ENCODE results near the gene PPARG. TPM values are rescaled to one million over a fixed set of nuclear protein-coding genes. Genes with fewer than 3 reads are reported as not detected.
"Not testable (repeated sequence)": the region's sequence is repeated elsewhere in the genome, so short reads cannot be mapped to it uniquely, and the experiment has no call there.

The PPARG gene
- total RNA-seq, 2 experiments from 2014 or later: 0.52 to 0.55 TPM

GRCh38 chr3:12267376-12268030, 21.4 kb upstream of the PPARG start:
- peaks cover 9% of the 10 kb centered on the region for H3K27me3 Mint-ChIP-seq
- H3K4me1 Mint-ChIP-seq: no peaks in the 10 kb centered on the region
- DNase-seq: no peak
- no peak overlapping the region for H3K27ac Mint-ChIP-seq
- CTCF ChIA-PET: no interaction called here
- no peaks in the 10 kb centered on the region for H3K9me3 Mint-ChIP-seq
- no peaks in the 10 kb centered on the region for H3K36me3 Mint-ChIP-seq (ENCODE audit: low read depth)
- no peak overlapping the region for H3K4me3 Mint-ChIP-seq
- POLR2A ChIA-PET: no interaction called here

GRCh38 chr3:12268049-12268735, 20.7 kb upstream of the PPARG start:
- Mint-ChIP-seq H3K9me3 (no peaks in the 10 kb centered on the region), H3K4me1 (no peaks in the 10 kb centered on the region), H3K36me3 (ENCODE audit: low read depth) (no peaks in the 10 kb centered on the region), H3K27me3 (peaks cover 9% of the 10 kb centered on the region), H3K27ac (no peak overlapping the region), H3K4me3 (no peak overlapping the region)
- no peak for DNase-seq
- ChIA-PET CTCF (no interaction called here), POLR2A (no interaction called here)

- no peak for DNase-seq
- Mint-ChIP-seq H3K4me3 (no peak overlapping the region), H3K27ac (no peak overlapping the region), H3K4me1 (no peaks in the 10 kb centered on the region), H3K36me3 (ENCODE audit: low read depth) (no peaks in the 10 kb centered on the region), H3K27me3 (peaks cover 4% of the 10 kb centered on the region), H3K9me3 (no peaks in the 10 kb centered on the region)
- POLR2A ChIA-PET: no interaction called here
- CTCF ChIA-PET: interaction anchor here (0.6 kb wide), 1 partner anchor 11 kb away, joined by 5 read pairs; no protein-coding TSS in a partner anchor
These were observed 17.9 kb upstream of the PPARG start for GRCh38 chr3:12270976-12271375.

- H3K36me3 Mint-ChIP-seq (ENCODE audit: low read depth): no peaks in the 10 kb centered on the region
- H3K9me3 Mint-ChIP-seq: no peaks in the 10 kb centered on the region
- POLR2A ChIA-PET: no interaction called here
- no peak for DNase-seq
- peaks cover 7% of the 10 kb centered on the region for H3K27me3 Mint-ChIP-seq
- no peak overlapping the region for H3K27ac Mint-ChIP-seq
- no peak overlapping the region for H3K4me3 Mint-ChIP-seq
- H3K4me1 Mint-ChIP-seq: no peaks in the 10 kb centered on the region
- CTCF ChIA-PET: no interaction called here
These were observed 15.7 kb upstream of the PPARG start for GRCh38 chr3:12273045-12273695.

GRCh38 chr3:12275974-12276650, 12.8 kb upstream of the PPARG start:
- no peaks in the 10 kb centered on the region for H3K9me3 Mint-ChIP-seq
- no peaks in the 10 kb centered on the region for H3K4me1 Mint-ChIP-seq
- ChIA-PET POLR2A (interaction anchor here (0.7 kb wide), 1 partner anchor 285 kb away, joined by 3 read pairs; no protein-coding TSS in a partner anchor), CTCF (interaction anchor here (0.6 kb wide), 1 partner anchor 294 kb away, joined by 3 read pairs; no protein-coding TSS in a partner anchor)
- peaks cover 7% of the 10 kb centered on the region for H3K27me3 Mint-ChIP-seq
- H3K4me3 Mint-ChIP-seq: no peak overlapping the region
- H3K36me3 Mint-ChIP-seq (ENCODE audit: low read depth): no peaks in the 10 kb centered on the region
- no peak overlapping the region for H3K27ac Mint-ChIP-seq
- no peak for DNase-seq

GRCh38 chr3:12276827-12277226, 12.0 kb upstream of the PPARG start:
- H3K36me3 Mint-ChIP-seq (ENCODE audit: low read depth); CTCF ChIA-PET; POLR2A ChIA-PET; H3K9me3 Mint-ChIP-seq; H3K4me1 Mint-ChIP-seq; H3K27ac Mint-ChIP-seq; DNase-seq; H3K4me3 Mint-ChIP-seq: not testable (repeated sequence)
- H3K27me3 Mint-ChIP-seq: peaks cover 10% of the 10 kb centered on the region

- Mint-ChIP-seq H3K27ac (no peak overlapping the region), H3K36me3 (ENCODE audit: low read depth) (no peaks in the 10 kb centered on the region), H3K27me3 (peaks cover 13% of the 10 kb centered on the region), H3K9me3 (no peaks in the 10 kb centered on the region), H3K4me1 (no peaks in the 10 kb centered on the region), H3K4me3 (no peak overlapping the region)
- ChIA-PET CTCF (no interaction called here), POLR2A (no interaction called here)
- no peak for DNase-seq
These were observed 10.3 kb upstream of the PPARG start for GRCh38 chr3:12278566-12278965.

- no peaks in the 10 kb centered on the region for H3K9me3 Mint-ChIP-seq
- H3K4me3 Mint-ChIP-seq: no peak overlapping the region
- H3K4me1 Mint-ChIP-seq: no peaks in the 10 kb centered on the region
- H3K27ac Mint-ChIP-seq: no peak overlapping the region
- ChIA-PET CTCF (no interaction called here), POLR2A (no interaction called here)
- H3K36me3 Mint-ChIP-seq (ENCODE audit: low read depth): no peaks in the 10 kb centered on the region
- peaks cover 19% of the 10 kb centered on the region for H3K27me3 Mint-ChIP-seq
- no peak for DNase-seq
These were observed 9.1 kb upstream of the PPARG start for GRCh38 chr3:12279591-12280326.

- DNase-seq: no peak
- POLR2A ChIA-PET: no interaction called here
- no peaks in the 10 kb centered on the region for H3K36me3 Mint-ChIP-seq (ENCODE audit: low read depth)
- peaks cover 25% of the 10 kb centered on the region for H3K27me3 Mint-ChIP-seq
- no peaks in the 10 kb centered on the region for H3K4me1 Mint-ChIP-seq
- CTCF ChIA-PET: no interaction called here
- no peak overlapping the region for H3K27ac Mint-ChIP-seq
- H3K9me3 Mint-ChIP-seq: no peaks in the 10 kb centered on the region
- no peak overlapping the region for H3K4me3 Mint-ChIP-seq
These were observed 8.5 kb upstream of the PPARG start for GRCh38 chr3:12280357-12280806.

GRCh38 chr3:12284591-12284990, 4.3 kb upstream of the PPARG start:
- ChIA-PET CTCF (interaction anchor here (1.1 to 1.7 kb wide), 2 partner anchors 14 to 195 kb away, joined by 4 read pairs; no protein-coding TSS in a partner anchor), POLR2A (no interaction called here)
- H3K27me3 Mint-ChIP-seq: peaks cover 50% of the 10 kb centered on the region
- no peak overlapping the region for H3K4me3 Mint-ChIP-seq
- no peaks in the 10 kb centered on the region for H3K36me3 Mint-ChIP-seq (ENCODE audit: low read depth)
- DNase-seq: no peak
- no peak overlapping the region for H3K27ac Mint-ChIP-seq
- H3K9me3 Mint-ChIP-seq: no peaks in the 10 kb centered on the region
- peaks cover 2% of the 10 kb centered on the region for H3K4me1 Mint-ChIP-seq

GRCh38 chr3:12285003-12285555, 3.8 kb upstream of the PPARG start:
- no peak overlapping the region for H3K4me3 Mint-ChIP-seq
- H3K27me3 Mint-ChIP-seq: peaks cover 51% of the 10 kb centered on the region
- no peak overlapping the region for H3K27ac Mint-ChIP-seq
- H3K36me3 Mint-ChIP-seq (ENCODE audit: low read depth): no peaks in the 10 kb centered on the region
- H3K9me3 Mint-ChIP-seq: no peaks in the 10 kb centered on the region
- DNase-seq: no peak
- POLR2A ChIA-PET: interaction anchor here (0.6 kb wide), 1 partner anchor 453 kb away, joined by 3 read pairs; no protein-coding TSS in a partner anchor
- CTCF ChIA-PET: interaction anchor here (1.1 to 1.7 kb wide), 2 partner anchors 14 to 195 kb away, joined by 4 read pairs; no protein-coding TSS in a partner anchor
- peaks cover 2% of the 10 kb centered on the region for H3K4me1 Mint-ChIP-seq

GRCh38 chr3:12285779-12286178, 3.1 kb upstream of the PPARG start:
- H3K36me3 Mint-ChIP-seq (ENCODE audit: low read depth); H3K9me3 Mint-ChIP-seq; H3K27ac Mint-ChIP-seq; H3K4me1 Mint-ChIP-seq; H3K4me3 Mint-ChIP-seq; DNase-seq: not testable (repeated sequence)
- ChIA-PET POLR2A (interaction anchor here (0.6 kb wide), 2 partner anchors 19 to 453 kb away, joined by 3 to 13 read pairs; no protein-coding TSS in a partner anchor), CTCF (interaction anchor here (1.7 kb wide), 1 partner anchor 13 kb away, joined by 4 read pairs; no protein-coding TSS in a partner anchor)
- peaks cover 52% of the 10 kb centered on the region for H3K27me3 Mint-ChIP-seq

All from activated CD4-positive, alpha-beta T cell treated with anti-CD3 and anti-CD28 coated beads, Interleukin-2, amount 10 ng/mL, durations not matched to agents 7 days and 5 days (primary cell).